ENCODE measurements around the gene NEFH.

GRCh38 chr22:29520851-29521250 lies 40.8 kb downstream of the NEFH start:
- TF ChIP-seq POLR2A (IDR thresholded peaks at IDR 0.05) (no peak), CTCF (IDR thresholded peaks at IDR 0.05) (no peak), POLR2AphosphoS5 (IDR thresholded peaks at IDR 0.05) (no peak)

Measured in transverse colon (tissue), 4 donors.